ENCODE data around the gene TMCC1. TPM values are rescaled to one million over a fixed set of nuclear protein-coding genes. Genes with fewer than 3 reads are reported as not detected.
A peak's percentile ranks its signal among the peaks of the same experiment; 100 is the strongest.
"Not testable (repeated sequence)": the region's sequence is repeated elsewhere in the genome, so short reads cannot be mapped to it uniquely, and the experiment has no call there.

Gene TMCC1
- total RNA-seq, 1 experiment from 2014 or later = 7.9 TPM

- no peaks in the 10 kb centered on the region for H3K27me3 ChIP-seq (replicated peaks)
- peaks cover 22% of the 10 kb centered on the region for H3K4me1 ChIP-seq (replicated peaks)
- no peak overlapping the region for H3K27ac ChIP-seq
- H3K4me3 ChIP-seq = no peak overlapping the region
- no peak for DNase-seq (ENCODE audit: low read depth in 1 of 2, low spot score in 2 of 2)
- H3K36me3 ChIP-seq = no peaks in the 10 kb centered on the region
- no peaks in the 10 kb centered on the region for H3K9me3 ChIP-seq (replicated peaks)
Measured at GRCh38 chr3:129840707-129841360, 52.7 kb downstream of the TMCC1 start.

GRCh38 chr3:129838086-129838485 is 55.4 kb downstream of the TMCC1 start:
- Histone ChIP-seq H3K36me3 (no peaks in the 10 kb centered on the region), H3K27me3 (replicated peaks) (no peaks in the 10 kb centered on the region), H3K4me3 (no peak overlapping the region), H3K27ac (peak overlapping the region; percentile 25), H3K9me3 (replicated peaks) (no peaks in the 10 kb centered on the region), H3K4me1 (replicated peaks) (peaks cover 22% of the 10 kb centered on the region)
- DNase-seq (ENCODE audit: low read depth in 1 of 2, low spot score in 2 of 2) = peak; percentile 54 to 59

DNA sequence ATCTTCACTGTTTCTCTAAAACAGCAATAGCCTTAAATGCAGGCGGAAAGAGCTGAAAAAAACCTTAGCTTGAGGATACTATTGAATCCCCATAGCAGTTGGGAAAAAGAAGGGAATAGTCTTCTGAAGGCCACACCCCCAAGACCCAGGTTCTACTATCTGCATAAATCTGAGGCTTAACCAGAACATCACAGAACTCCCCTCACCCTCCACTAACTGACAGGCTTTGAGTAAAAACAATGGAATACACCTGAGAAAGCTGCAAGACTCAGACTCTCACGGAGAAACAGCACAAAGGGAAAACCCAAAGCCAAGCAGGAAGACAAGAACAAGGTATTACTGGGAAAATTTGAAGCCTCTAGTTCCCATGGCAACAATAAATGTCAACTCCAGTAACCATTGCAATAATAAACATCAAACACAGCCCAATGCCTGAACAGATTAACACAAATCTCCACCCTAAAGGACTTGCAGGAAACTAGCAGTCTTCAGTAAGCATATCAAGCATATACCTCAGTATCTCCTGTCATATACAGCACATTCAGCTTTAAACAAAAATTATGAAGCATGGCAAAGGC is 56.4 kb downstream of the TMCC1 start:
- peak in 1 of 2 experiments; percentile 43 for DNase-seq (ENCODE audit: low read depth in 1 of 2, low spot score in 2 of 2)
- H3K27ac ChIP-seq = peak overlapping the region; percentile 25
- H3K9me3 ChIP-seq (replicated peaks) = no peaks in the 10 kb centered on the region
- H3K36me3 ChIP-seq = no peaks in the 10 kb centered on the region
- no peak overlapping the region for H3K4me3 ChIP-seq
- peaks cover 23% of the 10 kb centered on the region for H3K4me1 ChIP-seq (replicated peaks)
- H3K27me3 ChIP-seq (replicated peaks) = no peaks in the 10 kb centered on the region

GRCh38 chr3:129836381-129837064 is 57.0 kb downstream of the TMCC1 start:
- Histone ChIP-seq H3K9me3 (replicated peaks) (no peaks in the 10 kb centered on the region), H3K4me1 (replicated peaks) (peaks cover 29% of the 10 kb centered on the region), H3K27ac (peak overlapping the region; percentile 25; the same call in 1 of the 2 replicates), H3K27me3 (replicated peaks) (no peaks in the 10 kb centered on the region), H3K4me3 (no peak overlapping the region), H3K36me3 (no peaks in the 10 kb centered on the region)
- no peak for DNase-seq (ENCODE audit: low read depth in 1 of 2, low spot score in 2 of 2)

DNA sequence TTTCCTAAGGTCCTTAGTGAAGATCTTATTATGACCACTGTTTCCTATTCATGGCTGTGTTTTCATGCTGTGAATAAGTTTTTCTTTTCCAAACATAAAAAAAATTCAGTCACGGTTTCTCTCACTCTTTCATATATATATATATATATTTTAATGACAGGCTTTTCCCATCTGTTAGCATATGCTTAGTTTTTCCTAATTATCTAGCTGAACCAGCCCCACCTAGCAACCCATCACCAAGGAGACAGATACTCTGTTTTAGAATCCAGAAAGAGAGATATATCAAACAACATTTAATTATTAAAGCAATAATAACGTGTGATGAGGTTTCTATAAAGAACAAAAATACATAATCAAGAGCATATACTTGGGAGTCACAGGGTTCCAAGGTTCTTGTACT is 58.3 kb downstream of the TMCC1 start:
- no peaks in the 10 kb centered on the region for H3K27me3 ChIP-seq (replicated peaks)
- H3K36me3 ChIP-seq = no peaks in the 10 kb centered on the region
- no peak overlapping the region for H3K27ac ChIP-seq

DNA sequence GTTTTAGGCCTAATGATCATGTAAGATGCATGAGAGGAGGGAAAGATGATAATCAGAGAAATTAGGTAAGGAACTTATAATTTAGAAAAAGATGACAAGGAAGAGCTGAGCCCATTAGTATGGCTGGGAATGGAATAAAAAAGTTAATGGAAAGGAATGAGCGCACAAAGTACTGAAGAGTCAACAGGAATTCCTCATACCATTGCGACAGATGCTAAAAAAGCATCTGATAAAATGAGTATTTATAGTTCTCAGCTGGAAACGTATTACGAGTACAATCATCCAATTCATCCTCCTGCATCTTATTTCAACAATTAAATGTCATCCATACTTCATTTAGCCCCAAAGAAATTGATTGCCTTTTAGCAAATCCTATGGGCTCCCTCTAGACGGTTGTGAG is 58.9 kb downstream of the TMCC1 start:
- no peaks in the 10 kb centered on the region for H3K36me3 ChIP-seq
- H3K27me3 ChIP-seq (replicated peaks) = no peaks in the 10 kb centered on the region
- peaks cover 47% of the 10 kb centered on the region for H3K4me1 ChIP-seq (replicated peaks)
- no peak for DNase-seq (ENCODE audit: low read depth in 1 of 2, low spot score in 2 of 2)
- H3K9me3 ChIP-seq (replicated peaks) = no peaks in the 10 kb centered on the region
- no peak overlapping the region for H3K27ac ChIP-seq
- no peak overlapping the region for H3K4me3 ChIP-seq

More for the DNA sequence above, 58.3 kb downstream of the TMCC1 start:
- no peak for DNase-seq (ENCODE audit: low read depth in 1 of 2, low spot score in 2 of 2)
- H3K4me3 ChIP-seq = no peak overlapping the region
- no peaks in the 10 kb centered on the region for H3K9me3 ChIP-seq (replicated peaks)
- peaks cover 42% of the 10 kb centered on the region for H3K4me1 ChIP-seq (replicated peaks)

- Histone ChIP-seq H3K4me1 (replicated peaks) (peaks cover 42% of the 10 kb centered on the region), H3K27ac (peak overlapping the region; percentile 11; the same call in 1 of the 2 replicates)
- not testable (repeated sequence) for H3K9me3 ChIP-seq (replicated peaks); H3K4me3 ChIP-seq; H3K27me3 ChIP-seq (replicated peaks); DNase-seq (ENCODE audit: low read depth in 1 of 2, low spot score in 2 of 2); H3K36me3 ChIP-seq
Measured at GRCh38 chr3:129831942-129832341, 61.6 kb downstream of the TMCC1 start.

DNA sequence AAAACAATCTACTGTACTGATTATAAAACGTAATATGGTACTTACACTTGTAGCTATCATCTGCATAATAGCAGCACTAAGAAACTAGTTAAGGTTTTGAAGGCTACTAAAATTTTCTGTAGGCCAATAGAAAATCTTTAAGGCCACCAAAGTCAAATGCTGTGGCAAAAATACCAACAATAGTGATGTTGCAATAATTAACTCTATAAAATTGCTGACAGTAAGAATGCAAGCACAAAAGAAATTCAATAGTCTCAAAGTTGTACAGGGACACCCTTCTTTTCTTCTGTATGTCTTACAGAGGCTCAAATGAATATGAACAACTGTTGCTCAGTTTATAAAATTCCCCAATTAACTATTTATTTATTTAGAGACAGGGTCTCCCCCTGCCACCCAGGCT is 62.0 kb downstream of the TMCC1 start:
- Histone ChIP-seq H3K36me3 (no peaks in the 10 kb centered on the region; the same call in 1 of the 2 replicates), H3K4me1 (replicated peaks) (peaks cover 38% of the 10 kb centered on the region), H3K4me3 (no peak overlapping the region), H3K9me3 (replicated peaks) (no peaks in the 10 kb centered on the region), H3K27me3 (replicated peaks) (no peaks in the 10 kb centered on the region), H3K27ac (peak overlapping the region; percentile 11; the same call in 1 of the 2 replicates)
- no peak for DNase-seq (ENCODE audit: low read depth in 1 of 2, low spot score in 2 of 2)

GRCh38 chr3:129829640-129830039 is 63.9 kb downstream of the TMCC1 start:
- peak; percentile 67 to 89 for DNase-seq (ENCODE audit: low read depth in 1 of 2, low spot score in 2 of 2)
- H3K4me3 ChIP-seq = no peak overlapping the region
- H3K36me3 ChIP-seq = no peaks in the 10 kb centered on the region; the same call in 1 of the 2 replicates
- no peaks in the 10 kb centered on the region for H3K27me3 ChIP-seq (replicated peaks)
- peaks cover 36% of the 10 kb centered on the region for H3K4me1 ChIP-seq (replicated peaks)
- no peaks in the 10 kb centered on the region for H3K9me3 ChIP-seq (replicated peaks)
- peak overlapping the region; percentile 86 for H3K27ac ChIP-seq

DNA sequence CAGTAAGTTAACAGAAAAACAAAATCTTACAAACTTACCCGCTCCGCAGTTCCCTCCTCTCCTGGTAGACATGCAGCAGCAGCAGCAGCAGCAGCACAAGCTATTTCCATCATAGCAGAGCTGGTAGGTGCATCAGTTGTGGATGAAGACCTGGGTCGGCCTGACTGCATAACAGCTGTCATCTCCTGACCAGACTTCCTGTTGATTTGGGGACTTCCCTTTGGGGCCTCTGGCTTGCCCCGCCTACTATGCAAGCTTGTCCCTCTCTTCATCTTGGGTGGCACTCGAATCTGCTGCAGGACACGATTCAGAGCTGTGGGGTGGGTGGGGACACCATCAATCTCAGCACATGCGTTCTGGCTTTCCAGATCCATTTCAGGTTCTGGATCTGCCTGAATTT is 65.7 kb downstream of the TMCC1 start:
- H3K27me3 ChIP-seq (replicated peaks) = no peaks in the 10 kb centered on the region

GRCh38 chr3:129824926-129825541 is 68.5 kb downstream of the TMCC1 start:
- Histone ChIP-seq H3K27ac (no peak overlapping the region), H3K4me3 (no peak overlapping the region), H3K4me1 (replicated peaks) (peaks cover 13% of the 10 kb centered on the region), H3K9me3 (replicated peaks) (no peaks in the 10 kb centered on the region), H3K36me3 (no peaks in the 10 kb centered on the region; the same call in none of the 2 replicates), H3K27me3 (replicated peaks) (no peaks in the 10 kb centered on the region)
- peak; percentile 33 to 46 for DNase-seq (ENCODE audit: low read depth in 1 of 2, low spot score in 2 of 2)

More for the DNA sequence above, 65.7 kb downstream of the TMCC1 start:
- DNase-seq (ENCODE audit: low read depth in 1 of 2, low spot score in 2 of 2) = no peak
- no peak overlapping the region for H3K4me3 ChIP-seq
- H3K36me3 ChIP-seq = no peaks in the 10 kb centered on the region; the same call in none of the 2 replicates
- no peak overlapping the region for H3K27ac ChIP-seq
- peaks cover 36% of the 10 kb centered on the region for H3K4me1 ChIP-seq (replicated peaks)
- H3K9me3 ChIP-seq (replicated peaks) = no peaks in the 10 kb centered on the region

GRCh38 chr3:129822679-129823078 is 70.8 kb downstream of the TMCC1 start:
- no peaks in the 10 kb centered on the region for H3K27me3 ChIP-seq (replicated peaks)
- H3K9me3 ChIP-seq (replicated peaks) = no peaks in the 10 kb centered on the region
- no peak overlapping the region for H3K4me3 ChIP-seq
- no peak overlapping the region for H3K27ac ChIP-seq
- H3K4me1 ChIP-seq (replicated peaks) = peaks cover 1% of the 10 kb centered on the region
- no peak for DNase-seq (ENCODE audit: low read depth in 1 of 2, low spot score in 2 of 2)
- H3K36me3 ChIP-seq = no peaks in the 10 kb centered on the region; the same call in none of the 2 replicates

GRCh38 chr3:129822241-129822640 is 71.3 kb downstream of the TMCC1 start:
- Histone ChIP-seq H3K4me3 (no peak overlapping the region), H3K36me3 (no peaks in the 10 kb centered on the region; the same call in 1 of the 2 replicates), H3K27ac (no peak overlapping the region), H3K27me3 (replicated peaks) (no peaks in the 10 kb centered on the region), H3K9me3 (replicated peaks) (no peaks in the 10 kb centered on the region), H3K4me1 (replicated peaks) (no peaks in the 10 kb centered on the region)
- no peak for DNase-seq (ENCODE audit: low read depth in 1 of 2, low spot score in 2 of 2)

Data from SJSA1 (cell line).